H9 (cell line): ENCODE data around the gene CREBRF. TPM values are rescaled to one million over a fixed set of nuclear protein-coding genes. Genes with fewer than 3 reads are reported as not detected.

Experiments used
- DNase-seq: peaks from one replicate; pipeline ENCODE4 v3.0.0-alpha.2; 2017
- H2AFZ ChIP-seq: one replicate; pipeline ENCODE4 v1.6.1; 2013; ENCODE audit warnings: mild to moderate bottlenecking, low read length, control low read depth, moderate library complexity
- H2AK5ac ChIP-seq: 2 replicates; pipeline ENCODE4 v1.6.1; 2013; ENCODE audit warnings: low read length, control low read depth, mixed read lengths; ENCODE audit not compliant: insufficient read length
- H2BK120ac ChIP-seq: one replicate; pipeline ENCODE4 v1.6.1; 2013; ENCODE audit warnings: low read depth, mild to moderate bottlenecking, low read length, control low read depth, inconsistent platforms; ENCODE audit not compliant: poor library complexity, severe bottlenecking
- H2BK12ac ChIP-seq: 2 replicates; pipeline ENCODE4 v1.6.1; 2013; ENCODE audit warnings: low read length, control low read depth, mixed read lengths, low read depth; ENCODE audit not compliant: insufficient read length
- H2BK15ac ChIP-seq: 2 replicates; pipeline ENCODE4 v1.6.1; 2013; ENCODE audit warnings: low read depth, low read length, control low read depth
- H2BK20ac ChIP-seq: one replicate; pipeline ENCODE4 v1.6.1; 2013; ENCODE audit warnings: low read depth, mild to moderate bottlenecking, low read length, control low read depth, inconsistent platforms; ENCODE audit not compliant: poor library complexity, severe bottlenecking
- H2BK5ac ChIP-seq: 2 replicates; pipeline ENCODE4 v1.6.1; 2013; ENCODE audit warnings: low read length, control low read depth, mixed read lengths; ENCODE audit not compliant: insufficient read length
- H3K14ac ChIP-seq: 2 replicates; pipeline ENCODE4 v1.6.1; 2013; ENCODE audit warnings: low read length, control low read depth; ENCODE audit not compliant: insufficient read depth
- H3K18ac ChIP-seq: 2 replicates; pipeline ENCODE4 v1.6.1; 2013; ENCODE audit warnings: low read depth, mild to moderate bottlenecking, mixed read lengths, low read length, control low read depth; ENCODE audit not compliant: insufficient read length
- H3K23ac ChIP-seq: 2 replicates; pipeline ENCODE4 v1.6.1; 2013; ENCODE audit warnings: low read length, control low read depth, mixed read lengths, low read depth; ENCODE audit not compliant: insufficient read length
- H3K23me2 ChIP-seq: 2 replicates; pipeline ENCODE4 v1.6.1; 2013; ENCODE audit warnings: low read depth, mild to moderate bottlenecking, mixed read lengths, low read length, control low read depth; ENCODE audit not compliant: insufficient read length, poor library complexity, severe bottlenecking
- H3K27ac ChIP-seq: 2 replicates; pipeline ENCODE4 v1.5.1; 2013; ENCODE audit warnings: low read length, control low read depth, mixed read lengths, low read depth; ENCODE audit not compliant: insufficient read length
- H3K27me3 ChIP-seq: 2 replicates; pipeline ENCODE4 v1.6.1; 2013; ENCODE audit warnings: low read length, control low read depth, inconsistent platforms; ENCODE audit not compliant: insufficient read depth
- H3K4ac ChIP-seq: 2 replicates; pipeline ENCODE4 v1.6.1; 2013; ENCODE audit warnings: low read depth, mild to moderate bottlenecking, control low read depth, inconsistent platforms, low read length, moderate library complexity
- H3K4me1 ChIP-seq: 2 replicates; pipeline ENCODE4 v1.6.1; 2013; ENCODE audit warnings: low read length, control low read depth, inconsistent platforms; ENCODE audit not compliant: insufficient read depth
- H3K4me2 ChIP-seq: 2 replicates; pipeline ENCODE4 v1.6.1; 2013; ENCODE audit warnings: low read length, control low read depth, mixed read lengths; ENCODE audit not compliant: insufficient read length, insufficient read depth
- H3K56ac ChIP-seq: 2 replicates; pipeline ENCODE4 v1.6.1; 2013; ENCODE audit warnings: low read depth, mild to moderate bottlenecking, mixed read lengths, low read length, control low read depth; ENCODE audit not compliant: insufficient read length
- H3K79me1 ChIP-seq: 2 replicates; pipeline ENCODE4 v1.6.1; 2013; ENCODE audit warnings: low read depth, mild to moderate bottlenecking, moderate library complexity, low read length, control low read depth, inconsistent platforms; ENCODE audit not compliant: insufficient read depth, poor library complexity, severe bottlenecking
- H3K79me2 ChIP-seq: 2 replicates; pipeline ENCODE4 v1.6.1; 2013; ENCODE audit warnings: low read length, control low read depth, inconsistent platforms; ENCODE audit not compliant: insufficient read depth
- H3K9ac ChIP-seq: 2 replicates; pipeline ENCODE4 v1.6.1; 2013; ENCODE audit warnings: low read length, control low read depth, mixed read lengths; ENCODE audit not compliant: insufficient read length; ENCODE audit errors: extremely low read depth
- H3K9me3 ChIP-seq: one replicate; pipeline ENCODE4 v1.6.1; 2013; ENCODE audit warnings: low read depth, low read length, inconsistent platforms; ENCODE audit not compliant: control insufficient read depth
- H3T11ph ChIP-seq: one replicate; pipeline ENCODE4 v1.6.1; 2013; ENCODE audit warnings: mild to moderate bottlenecking, low read length, control low read depth, inconsistent platforms
- H4K20me1 ChIP-seq: one replicate; pipeline ENCODE4 v1.6.1; 2013; ENCODE audit not compliant: control insufficient read depth, insufficient read length, insufficient read depth
- H4K5ac ChIP-seq: 2 replicates; pipeline ENCODE4 v1.6.1; 2013; ENCODE audit warnings: low read depth, mild to moderate bottlenecking, mixed read lengths, low read length, control low read depth; ENCODE audit not compliant: insufficient read length
- H4K8ac ChIP-seq: replicated peaks from 2 replicates; pipeline ENCODE4 v1.6.1; 2013; ENCODE audit warnings: low read length, control low read depth, mixed read lengths, low read depth; ENCODE audit not compliant: insufficient read length
- H4K91ac ChIP-seq: 2 replicates; pipeline ENCODE4 v1.6.1; 2013; ENCODE audit warnings: low read depth, mild to moderate bottlenecking, moderate library complexity, mixed read lengths, low read length, control low read depth; ENCODE audit not compliant: insufficient read length
- H3K27ac Mint-ChIP-seq, 3 experiments: 2 replicates in 2 of 3; 3 replicates in 1 of 3; pipeline ENCODE4 v1.8.0; 2020 to 2021; ENCODE audit warnings: mixed read lengths in 3 of 3, mild to moderate bottlenecking in 1 of 3, moderate library complexity in 1 of 3
- H3K27me3 Mint-ChIP-seq: 2 replicates; pipeline ENCODE4 v1.8.0; 2021; ENCODE audit warnings: low read depth, mild to moderate bottlenecking, moderate library complexity, mixed read lengths
- H3K36me3 Mint-ChIP-seq, 3 experiments: 2 replicates in 2 of 3; 3 replicates in 1 of 3; pipeline ENCODE4 v1.8.0; 2020 to 2021; ENCODE audit warnings: low read depth in 3 of 3, mixed read lengths in 3 of 3; ENCODE audit not compliant: insufficient read depth in 1 of 3
- H3K4me1 Mint-ChIP-seq, 2 experiments: 2 replicates each; pipeline ENCODE4 v1.8.0; 2020; ENCODE audit warnings: mixed read lengths in 2 of 2
- H3K4me3 Mint-ChIP-seq, 2 experiments: 2 replicates in 1 of 2; 3 replicates in 1 of 2; pipeline ENCODE4 v1.8.0; 2020 to 2021; ENCODE audit warnings: mild to moderate bottlenecking in 2 of 2, mixed read lengths in 2 of 2, moderate library complexity in 1 of 2
- H3K9me3 Mint-ChIP-seq, 2 experiments: 2 replicates in 1 of 2; 3 replicates in 1 of 2; pipeline ENCODE4 v1.8.0; 2020; ENCODE audit warnings: mild to moderate bottlenecking in 2 of 2, mixed read lengths in 2 of 2, moderate library complexity in 1 of 2
- CTCF ChIP-seq: fragments of 200-600 bp; sonication (generic); conservative IDR thresholded peaks from 3 replicates; pipeline ENCODE4 v1.8.0; 2021; ENCODE audit warnings: antibody characterized with exemption, mild to moderate bottlenecking
- WGBS: extraction: QIAGEN DNeasy Blood & Tissue Kit; methylation state at CpG from one replicate; pipeline ENCODE4 v1.1.7; 2013; ENCODE audit warnings: missing lambda C conversion rate, low lambda C conversion rate, mixed read lengths; ENCODE audit not compliant: insufficient read length; ENCODE audit errors: extremely low coverage; 5-methylcytosine and 5-hydroxymethylcytosine counted together
- total RNA-seq: library from RNA; stranded (reverse); gene quantifications from 2 replicates; pipeline ENCODE4 v1.2.1, GENCODE V29; 2021

Gene CREBRF
- total RNA-seq, 1 experiment from 2014 or later = 2.7 TPM

GRCh38 chr5:173101245-173101644, 45.1 kb downstream of the CREBRF start:
- H3K36me3 Mint-ChIP-seq = peaks cover 3 to 9% (median 8%) of the 10 kb centered on the region in 3 experiments; a peak in 5 of 7 replicates
- no peak overlapping the region for H3K56ac ChIP-seq
- no peak overlapping the region for H4K91ac ChIP-seq
- H3K27me3 Mint-ChIP-seq = no peaks in the 10 kb centered on the region
- H2AFZ ChIP-seq = no peak overlapping the region
- no peak overlapping the region for H4K5ac ChIP-seq
- H2BK5ac ChIP-seq = no peak overlapping the region
- no peak overlapping the region for H3K27ac ChIP-seq
- H3K4me1 Mint-ChIP-seq = no peaks in the 10 kb centered on the region
- no peak overlapping the region for H3K27ac Mint-ChIP-seq
- no peak for DNase-seq
- H2BK120ac ChIP-seq = no peak overlapping the region
- no peak overlapping the region for H3K4me2 ChIP-seq
- H4K20me1 ChIP-seq = no peaks in the 10 kb centered on the region
- no CpG with 5 or more reads among the region's 2 CpGs for WGBS
- no peak overlapping the region for H3K4me3 Mint-ChIP-seq
- no peak overlapping the region for H3T11ph ChIP-seq
- H2BK20ac ChIP-seq = no peak overlapping the region
- H3K79me1 ChIP-seq = no peaks in the 10 kb centered on the region
- H3K9me3 Mint-ChIP-seq = peaks cover 9 to 12% of the 10 kb centered on the region in 2 experiments
- no peaks in the 10 kb centered on the region for H3K9me3 ChIP-seq
- no peak overlapping the region for H2BK15ac ChIP-seq
- no peaks in the 10 kb centered on the region for H3K27me3 ChIP-seq
- H4K8ac ChIP-seq = no peak overlapping the region
- H2BK12ac ChIP-seq = no peak overlapping the region
- no peak overlapping the region for H3K23ac ChIP-seq
- no peak overlapping the region for H3K14ac ChIP-seq
- H2AK5ac ChIP-seq = no peak overlapping the region
- no peak overlapping the region for H3K9ac ChIP-seq
- H3K18ac ChIP-seq = no peak overlapping the region
- H3K79me2 ChIP-seq = no peaks in the 10 kb centered on the region
- H3K23me2 ChIP-seq = no peaks in the 10 kb centered on the region
- no peaks in the 10 kb centered on the region for H3K4me1 ChIP-seq
- H3K4ac ChIP-seq = no peak overlapping the region
- TF ChIP-seq CTCF = no peak
